GM19468 (cell line): ENCODE measurements around the gene CAMKK2.
"Not testable (repeated sequence)": the region's sequence is repeated elsewhere in the genome, so short reads cannot be mapped to it uniquely, and the experiment has no call there.

Experiments
- ATAC-seq: cut with Tn5 transposase; IDR thresholded peaks from one replicate; pipeline ENCODE4 v1.9.1; 2021; ENCODE audit warnings: mild to moderate bottlenecking, moderate library complexity, moderate number of reproducible peaks; ENCODE audit not compliant: unreplicated experiment; ENCODE audit errors: extremely low read depth

Gene CAMKK2

DNA sequence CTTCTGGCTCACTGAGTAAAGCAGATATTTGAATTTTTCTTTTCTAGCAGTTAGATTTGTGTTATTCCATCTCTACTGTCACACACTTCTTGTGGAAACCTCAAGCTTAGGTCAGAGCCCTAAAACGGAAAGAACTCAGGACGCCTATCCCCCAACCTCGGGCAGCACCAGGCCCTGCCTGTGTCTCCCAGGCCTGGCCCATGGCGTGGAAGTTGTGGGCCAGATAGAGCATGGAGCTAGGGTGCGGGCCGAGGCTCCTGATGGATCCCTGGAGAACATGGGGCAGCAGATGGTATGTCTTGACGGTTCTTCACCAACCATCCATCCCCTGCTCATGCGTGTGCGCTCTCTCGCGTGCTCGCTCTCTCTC lies 66.0 kb downstream of the CAMKK2 start:
- no peak for ATAC-seq

DNA sequence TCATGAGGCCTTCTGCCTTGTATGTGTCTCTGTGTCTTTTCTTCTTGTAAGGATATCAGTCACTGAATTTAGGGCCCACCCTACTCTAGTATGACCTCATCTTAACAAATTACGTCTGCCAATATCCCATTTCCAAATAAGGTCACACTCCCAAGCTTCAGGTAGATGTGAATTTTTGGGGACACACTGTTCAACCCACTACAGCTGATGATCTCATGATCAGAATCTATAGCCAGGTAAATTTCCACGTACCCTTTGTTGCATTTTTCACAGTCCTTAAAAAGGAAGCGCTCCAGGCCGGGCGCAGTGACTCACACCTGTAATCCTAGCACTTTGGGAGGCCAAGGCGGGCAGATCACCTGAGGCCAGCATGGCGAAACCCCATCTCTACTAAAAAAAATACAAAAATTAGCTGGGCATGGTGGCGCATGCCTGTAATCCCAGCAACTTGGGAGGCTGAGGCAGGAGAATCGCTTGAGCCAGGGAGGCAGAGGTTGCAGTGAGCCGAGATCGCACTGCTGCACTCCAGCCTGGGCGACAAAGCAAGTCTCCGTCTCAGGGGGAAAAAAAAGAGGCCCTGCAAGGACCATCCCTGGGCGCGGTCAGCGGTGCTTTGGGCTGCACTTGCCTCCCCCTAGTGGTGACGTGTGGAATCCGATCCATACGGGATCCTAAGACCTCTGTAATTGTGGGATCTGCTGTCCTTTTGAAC lies 66.5 kb downstream of the CAMKK2 start:
- not testable (repeated sequence) for ATAC-seq

DNA sequence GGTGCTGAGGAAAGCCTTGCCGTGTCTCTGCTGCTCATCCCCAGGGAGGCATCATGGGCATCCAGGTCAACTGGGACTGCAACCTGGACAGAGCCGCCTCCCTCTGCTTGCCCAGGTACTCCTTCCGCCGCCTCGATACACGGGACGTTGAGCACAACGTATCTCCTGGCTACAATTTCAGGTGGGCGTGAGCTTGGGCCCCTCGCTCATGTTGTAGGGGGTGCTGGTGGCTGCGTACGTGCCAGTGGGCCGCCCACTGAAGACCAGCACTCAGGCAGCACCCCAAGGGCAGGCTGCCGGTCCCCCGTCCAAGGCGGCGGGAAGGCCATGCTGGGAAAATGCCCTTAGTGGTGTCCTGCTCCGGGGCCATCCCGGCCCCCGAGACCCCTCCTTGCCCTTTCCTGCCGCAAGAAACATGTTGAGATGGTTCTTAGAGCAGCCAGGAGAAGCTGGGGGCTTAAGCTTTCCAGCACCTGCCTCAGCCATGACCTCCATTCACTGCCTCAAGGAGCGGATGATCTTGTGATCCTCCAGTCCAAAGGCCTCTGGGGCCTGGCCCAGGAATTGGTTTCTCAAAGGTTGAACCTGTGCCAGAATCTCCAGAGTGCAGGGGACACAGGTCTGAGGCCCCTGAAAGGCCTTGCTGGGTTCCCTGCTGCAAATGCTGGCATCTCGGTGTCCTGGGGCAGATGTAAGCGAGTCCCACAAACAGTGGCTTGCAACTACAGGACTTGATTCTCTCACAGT lies 67.4 kb downstream of the CAMKK2 start:
- no peak for ATAC-seq

DNA sequence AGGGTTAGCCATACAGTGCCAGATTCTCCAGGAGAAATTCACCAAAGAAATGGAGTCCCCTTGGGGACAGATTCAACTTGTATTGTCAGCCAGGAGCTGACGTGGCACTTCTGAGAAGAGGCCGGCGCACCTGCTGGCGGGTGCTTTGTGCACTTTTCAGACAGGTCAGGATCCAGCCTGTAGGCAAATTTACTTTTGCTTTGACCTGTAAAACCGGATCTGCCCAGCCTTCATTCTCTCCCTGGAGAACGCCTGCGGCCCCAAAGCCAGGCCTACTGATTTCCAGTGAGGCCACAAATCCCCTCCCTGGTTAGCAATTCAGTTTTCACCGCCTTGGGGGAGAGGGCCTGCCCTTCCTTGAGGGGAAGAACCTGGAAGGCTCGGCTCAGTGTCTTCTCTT lies 69.2 kb downstream of the CAMKK2 start:
- no peak for ATAC-seq

DNA sequence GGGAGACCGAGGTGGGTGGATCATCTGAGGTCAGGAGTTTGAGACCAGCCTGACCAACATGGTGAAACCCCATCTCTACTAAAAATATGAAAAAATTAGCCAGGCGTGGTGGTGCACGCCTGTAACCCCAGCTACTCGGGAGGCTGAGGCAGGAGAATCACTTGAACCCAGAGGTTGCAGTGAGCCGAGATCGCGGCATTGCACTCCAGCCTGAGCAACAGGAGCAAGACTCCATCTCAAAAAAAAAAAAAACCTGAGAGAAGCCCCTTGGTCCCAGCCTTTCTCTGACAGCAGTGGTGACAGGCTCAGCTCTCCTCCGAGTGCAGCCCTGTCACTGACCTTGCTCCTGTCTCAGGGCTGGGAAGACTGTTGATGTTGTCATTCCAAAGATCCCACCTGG lies 69.6 kb downstream of the CAMKK2 start:
- ATAC-seq, result not testable (repeated sequence)

DNA sequence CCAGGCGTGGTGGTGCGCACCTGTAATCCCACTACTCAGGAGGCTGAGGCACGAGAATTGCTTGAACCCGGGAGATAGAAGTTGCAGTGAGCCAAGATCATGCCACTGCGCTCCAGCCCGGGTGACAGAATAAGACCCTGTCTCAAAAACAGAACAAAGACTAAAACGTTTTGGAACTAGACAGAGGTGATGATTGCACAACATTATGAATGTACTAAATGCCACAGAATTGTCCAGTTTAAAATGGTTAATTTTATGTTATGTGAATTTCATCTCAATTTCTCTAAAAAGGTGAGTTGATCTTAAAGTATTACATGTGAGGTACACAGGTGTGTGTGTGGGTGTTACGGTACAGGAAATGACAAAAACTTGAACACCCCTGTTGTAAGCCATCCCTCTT lies 70.1 kb downstream of the CAMKK2 start:
- no peak for ATAC-seq

DNA sequence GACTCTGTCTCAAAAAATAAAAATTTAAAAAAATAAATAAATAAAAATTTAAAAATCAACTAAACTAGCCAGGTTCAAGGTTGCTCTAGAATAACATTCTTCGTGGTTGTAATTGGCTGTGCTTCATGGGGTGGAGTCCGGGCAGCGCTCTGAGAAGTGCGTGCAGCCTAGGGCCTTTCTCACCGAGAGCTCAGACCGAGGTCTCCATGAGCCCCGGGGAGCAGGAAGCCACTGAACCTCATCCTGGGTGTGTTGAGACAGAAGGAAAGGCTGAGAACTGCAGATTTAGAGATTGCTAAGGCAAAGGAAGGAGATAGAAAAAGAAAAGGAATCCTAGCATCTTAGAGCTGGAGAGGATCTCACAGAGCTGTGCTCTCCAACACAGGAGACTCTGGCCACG lies 71.9 kb downstream of the CAMKK2 start:
- ATAC-seq, result no peak

DNA sequence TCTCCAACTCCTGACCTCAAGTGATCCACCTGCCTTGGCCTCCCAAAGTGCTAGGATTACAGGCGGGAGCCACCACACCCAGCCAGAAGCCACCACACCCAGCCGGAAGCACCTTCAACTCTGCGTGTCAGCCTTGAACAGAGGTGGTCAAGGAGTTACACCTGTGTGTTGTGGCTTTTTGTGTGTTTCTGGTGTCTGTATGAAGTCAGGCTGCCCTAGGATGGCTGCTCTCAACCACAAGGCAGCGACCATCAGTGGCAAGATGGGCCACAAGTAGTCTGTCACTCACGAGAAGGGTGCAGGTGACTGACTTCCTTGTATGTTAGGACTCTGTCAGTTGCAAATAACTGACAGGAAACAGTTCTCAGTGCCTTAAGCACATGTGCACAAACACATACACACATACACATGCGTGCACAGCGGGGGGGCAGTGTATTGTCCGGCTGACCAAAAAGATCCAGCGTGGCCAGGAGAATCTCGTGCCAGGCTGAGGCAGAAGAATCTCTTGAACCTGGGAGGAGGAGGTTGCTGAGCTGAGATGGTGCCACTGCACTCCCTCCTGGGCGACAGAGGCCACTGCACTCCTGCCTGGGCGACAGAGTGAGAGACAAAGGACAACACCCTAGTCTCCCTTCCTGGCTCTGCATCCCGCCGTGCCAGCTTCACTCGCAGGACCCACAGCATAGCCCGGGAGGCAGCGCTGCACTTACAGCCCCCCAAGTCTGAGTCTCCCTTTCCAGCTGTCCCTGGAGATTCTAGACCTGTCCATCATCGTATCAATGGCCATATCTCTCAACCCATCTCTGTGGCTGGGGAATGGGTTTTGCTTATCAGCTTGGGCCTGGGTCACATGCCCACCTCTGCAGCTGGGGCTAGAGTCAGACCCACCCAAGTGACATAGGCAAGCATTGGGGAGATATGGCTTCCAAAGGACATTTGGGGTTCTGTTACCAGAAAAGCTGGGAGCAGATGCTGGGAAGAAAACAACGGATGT lies 72.9 kb downstream of the CAMKK2 start:
- no peak for ATAC-seq

DNA sequence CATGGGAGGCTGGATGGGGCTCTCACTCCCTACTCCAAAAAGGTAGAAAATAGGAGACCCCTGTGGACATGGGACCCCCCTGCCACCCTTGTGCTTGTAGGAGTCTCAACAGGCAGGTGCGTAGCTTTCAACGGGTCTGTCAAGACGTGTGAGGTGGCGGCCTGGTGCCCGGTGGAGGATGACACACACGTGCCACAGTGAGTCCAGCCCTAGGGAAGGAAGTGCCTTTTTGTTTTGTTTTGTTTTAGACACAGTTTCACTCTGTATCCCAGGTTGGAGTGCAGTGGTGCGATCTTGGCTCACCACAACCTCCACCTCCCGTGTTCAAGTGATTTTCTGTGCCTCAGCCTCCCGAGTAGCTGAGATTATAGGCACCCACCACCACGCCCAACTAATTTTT lies 73.7 kb downstream of the CAMKK2 start:
- no peak for ATAC-seq

DNA sequence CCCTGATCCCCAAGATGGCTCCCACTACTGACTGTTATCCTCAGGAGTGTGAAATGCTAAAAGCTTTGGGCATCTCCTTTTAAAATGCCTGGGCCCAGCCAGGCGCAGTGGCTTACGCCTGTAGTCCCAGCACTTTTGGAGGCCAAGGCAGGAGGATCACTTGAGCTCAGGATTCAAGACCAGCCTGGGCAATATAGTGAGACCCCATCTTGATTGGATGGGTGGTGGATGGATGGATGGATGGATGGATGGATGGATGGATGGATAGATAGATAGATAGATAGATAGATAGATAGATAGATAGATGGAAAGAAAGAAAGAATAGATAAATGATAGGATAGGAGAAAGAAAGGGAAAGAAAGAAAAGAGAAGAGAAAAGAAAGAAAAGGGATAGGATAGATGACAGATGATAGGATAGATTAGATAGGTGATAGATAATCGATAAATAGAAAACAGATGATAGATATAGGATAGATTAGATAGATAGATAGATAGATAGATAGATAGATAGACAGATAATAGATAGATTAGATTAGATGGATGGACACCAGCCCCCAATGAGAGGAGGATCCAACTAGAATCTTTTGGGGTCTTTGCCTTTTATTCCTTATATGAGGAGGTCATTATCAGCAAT lies 77.0 kb downstream of the CAMKK2 start:
- ATAC-seq, result no peak

DNA sequence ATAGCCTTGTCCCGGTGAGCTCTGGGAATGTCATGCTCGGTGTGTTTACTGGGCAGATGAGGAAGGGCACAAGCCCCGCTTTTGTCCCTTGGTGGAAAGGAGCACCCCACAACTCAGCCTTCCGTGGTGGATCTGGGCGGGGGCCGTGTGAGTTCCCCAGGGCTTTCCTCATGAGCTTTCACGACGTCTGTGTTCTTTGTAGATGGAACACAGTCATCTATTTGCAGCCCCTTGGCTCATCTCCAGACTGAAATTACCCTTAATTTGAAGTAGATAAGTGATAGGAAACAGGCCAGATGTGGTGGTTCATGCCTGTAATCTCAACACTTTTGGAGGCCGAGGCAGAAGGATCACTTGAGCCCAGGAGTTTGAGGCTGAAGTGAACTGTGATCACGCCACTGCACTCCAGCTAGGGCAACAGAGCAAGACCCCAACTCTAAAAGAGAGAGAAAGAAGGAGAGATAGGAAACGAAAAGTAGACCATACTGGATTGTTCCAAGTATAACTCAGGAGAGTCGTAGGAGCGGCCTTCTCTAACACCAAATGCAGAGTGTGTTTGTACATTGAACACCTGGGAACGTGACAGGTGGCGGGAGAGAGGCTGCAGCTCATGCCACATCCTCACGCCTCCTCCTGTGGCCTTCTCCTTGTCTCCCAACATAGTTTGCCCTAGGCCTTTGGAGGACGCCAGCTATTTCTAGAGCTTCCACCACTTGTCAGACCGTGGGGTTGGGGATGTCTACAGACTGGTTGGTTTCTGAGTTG lies 77.7 kb downstream of the CAMKK2 start:
- ATAC-seq, result no peak

DNA sequence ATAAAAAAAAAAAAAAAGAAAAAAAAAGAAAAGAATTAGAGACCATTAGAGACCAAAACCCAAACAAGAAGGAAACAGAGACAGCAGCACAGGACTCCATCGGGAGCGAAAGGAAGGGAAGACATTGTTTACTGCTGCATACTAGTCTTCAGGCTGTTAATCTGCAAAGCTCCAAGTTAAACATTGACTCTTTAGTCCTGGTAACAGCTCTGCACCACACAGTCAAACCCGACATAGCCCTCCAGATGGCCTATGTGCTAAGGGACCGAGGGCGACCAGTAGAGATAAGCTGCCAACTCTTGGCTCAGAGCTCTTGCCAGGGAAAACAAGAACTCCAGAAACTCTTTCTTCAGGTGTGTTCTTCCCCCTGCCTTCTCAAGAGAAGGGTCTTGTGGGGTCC lies 78.7 kb downstream of the CAMKK2 start:
- ATAC-seq, result no peak

DNA sequence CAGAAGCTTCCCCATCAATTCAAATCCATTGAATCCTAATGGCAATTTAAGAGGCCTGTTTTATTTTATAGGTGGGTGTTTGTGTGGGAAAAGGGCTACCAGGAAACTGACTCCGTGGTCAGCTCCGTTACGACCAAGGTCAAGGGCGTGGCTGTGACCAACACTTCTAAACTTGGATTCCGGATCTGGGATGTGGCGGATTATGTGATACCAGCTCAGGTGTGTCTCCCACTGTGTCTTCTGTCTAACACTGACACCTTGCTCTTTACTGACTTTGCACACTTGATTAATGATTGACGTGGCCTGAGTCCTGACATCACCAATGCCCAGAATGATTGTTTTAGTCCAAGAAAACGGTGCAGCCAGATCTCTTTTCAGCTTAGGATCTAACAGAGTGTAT lies 79.4 kb downstream of the CAMKK2 start:
- no peak for ATAC-seq

DNA sequence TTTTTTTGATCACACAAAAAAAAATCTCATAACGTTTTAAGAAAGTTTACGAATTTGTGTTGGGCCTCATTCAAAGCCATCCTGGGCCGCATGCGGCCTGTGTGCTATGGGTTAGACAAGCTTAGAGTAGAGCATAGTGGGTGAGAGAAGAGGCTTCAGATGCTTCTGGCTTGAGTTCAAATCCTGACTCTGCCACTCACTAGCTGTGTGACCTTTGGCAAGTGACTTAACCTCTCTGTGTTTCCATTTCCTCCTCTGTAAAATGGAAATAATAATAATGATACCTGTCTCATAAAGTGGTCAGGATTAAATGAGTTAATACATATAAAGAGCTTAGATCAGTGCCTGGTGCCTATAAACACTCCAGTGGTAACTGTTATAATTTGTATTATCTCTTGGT lies 80.4 kb downstream of the CAMKK2 start:
- ATAC-seq, result no peak

DNA sequence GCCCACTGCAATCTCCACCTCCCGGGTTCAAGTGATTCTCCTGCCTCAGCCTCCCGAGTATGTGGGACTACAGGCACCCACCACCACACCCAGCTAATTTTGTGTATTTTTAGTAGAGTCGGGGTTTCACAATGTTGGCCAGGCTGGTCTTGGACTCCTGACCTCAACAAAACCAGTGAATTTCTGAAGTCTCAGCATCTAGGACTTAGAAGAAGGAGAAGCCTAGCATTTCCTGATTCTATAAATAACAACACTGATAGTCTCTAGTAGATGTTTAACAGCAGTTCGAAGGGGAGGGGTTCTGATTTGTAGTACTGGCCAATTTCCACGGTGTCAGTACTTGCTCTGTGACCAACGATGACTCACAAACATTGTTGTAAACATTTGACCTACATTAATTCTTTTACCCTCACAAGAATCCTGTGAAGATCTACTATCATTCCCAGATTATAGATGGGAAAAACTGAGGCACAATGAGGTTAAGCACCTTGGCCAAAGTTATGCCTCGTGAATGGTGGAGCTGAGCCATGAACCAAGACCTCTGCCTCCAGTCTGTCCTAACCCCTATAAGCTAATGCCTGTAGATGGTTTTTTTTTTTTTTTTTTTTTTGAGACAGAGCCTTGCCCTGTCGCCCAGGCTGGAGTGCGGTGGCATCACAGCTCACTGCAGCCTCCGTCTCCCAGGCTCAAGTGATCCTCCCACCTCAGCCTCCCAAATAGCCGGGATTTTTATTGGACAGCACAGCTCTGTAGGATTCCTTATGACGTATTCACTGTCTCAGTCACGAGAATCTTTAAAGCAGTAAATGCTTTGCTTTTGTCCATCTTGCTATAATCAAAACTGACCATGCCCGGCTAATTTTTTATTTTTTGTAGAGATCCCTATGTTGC lies 81.4 kb downstream of the CAMKK2 start:
- ATAC-seq, result no peak

DNA sequence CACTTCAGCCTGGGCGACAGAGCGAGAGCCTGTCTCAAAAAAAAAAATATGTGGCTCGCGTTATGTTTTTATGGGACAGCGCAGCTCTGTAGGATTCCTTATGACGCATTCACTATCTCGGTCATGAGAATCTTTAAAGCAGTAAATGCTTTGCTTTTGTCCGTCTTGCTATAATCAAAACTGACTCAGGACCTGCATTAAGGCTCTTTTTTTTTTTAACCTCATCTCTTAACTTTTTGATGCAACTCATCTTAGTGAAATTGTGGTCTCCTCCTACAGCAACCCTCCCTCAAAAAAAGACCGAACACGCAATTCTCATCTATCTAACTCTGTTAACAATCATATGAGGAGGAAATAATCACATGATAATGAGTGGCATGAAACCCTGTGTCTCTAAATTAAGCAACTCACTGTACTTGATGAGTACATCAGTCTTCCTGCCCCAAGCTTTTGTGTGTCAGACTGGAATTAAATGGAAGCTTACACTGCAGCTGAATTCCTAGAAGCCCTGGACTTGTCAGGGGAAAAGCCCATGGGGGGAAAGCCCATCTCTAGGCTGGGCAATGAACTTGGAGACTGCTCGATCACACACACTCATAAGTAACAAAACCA lies 82.2 kb downstream of the CAMKK2 start:
- no peak for ATAC-seq

DNA sequence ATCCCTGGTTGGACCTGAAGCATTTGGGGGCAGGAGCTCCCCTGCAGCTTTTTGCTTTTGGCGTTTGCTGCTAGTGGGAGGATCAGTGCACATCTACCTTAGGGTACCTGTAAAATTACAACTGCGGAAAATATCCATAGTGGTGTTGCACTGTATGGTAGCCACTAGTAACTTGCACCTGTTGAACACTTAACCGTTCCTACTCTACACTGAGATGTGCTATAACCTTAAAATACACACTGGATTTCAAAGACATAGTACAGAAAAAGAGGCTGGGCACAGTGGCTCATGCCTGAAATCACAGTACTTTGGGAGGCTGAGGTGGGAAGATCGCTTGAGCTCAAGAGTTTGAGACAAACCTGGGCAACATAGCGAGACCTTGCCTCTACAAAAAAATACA lies 83.6 kb downstream of the CAMKK2 start:
- ATAC-seq, result no peak
